SJCRH30 (cell line): ENCODE data around the gene FASLG. TPM values are rescaled to one million over a fixed set of nuclear protein-coding genes. Genes with fewer than 3 reads are reported as not detected.
"Not testable (repeated sequence)": the region's sequence is repeated elsewhere in the genome, so short reads cannot be mapped to it uniquely, and the experiment has no call there.

Source experiments
- DNase-seq, 2 experiments: peaks; one replicate each; pipeline ENCODE4 v3.0.0-alpha.2; 2015 to 2020
- H3K27ac ChIP-seq: fragments of 250-450 bp; sonication (Bioruptor Pico); 2 replicates; pipeline ENCODE4 v1.5.1; 2020; ENCODE audit warnings: mild to moderate bottlenecking, moderate library complexity
- H3K27me3 ChIP-seq: fragments of 250-450 bp; sonication (Bioruptor Pico); 2 replicates; pipeline ENCODE4 v1.5.1; 2020; ENCODE audit warnings: mild to moderate bottlenecking, moderate library complexity
- H3K36me3 ChIP-seq: fragments of 250-450 bp; sonication (Bioruptor Pico); 2 replicates; pipeline ENCODE4 v1.5.1; 2020; ENCODE audit warnings: mild to moderate bottlenecking, moderate library complexity
- H3K4me1 ChIP-seq: fragments of 250-450 bp; sonication (Bioruptor Pico); 2 replicates; pipeline ENCODE4 v1.5.1; 2020; ENCODE audit warnings: mild to moderate bottlenecking, moderate library complexity
- H3K4me3 ChIP-seq: fragments of 250-450 bp; sonication (Bioruptor Pico); 2 replicates; pipeline ENCODE4 v1.5.1; 2020; ENCODE audit warnings: mild to moderate bottlenecking, moderate library complexity
- H3K9me3 ChIP-seq: fragments of 250-450 bp; sonication (Bioruptor Pico); replicated peaks from 2 replicates; pipeline ENCODE4 v1.5.1; 2020; ENCODE audit warnings: mild to moderate bottlenecking, moderate library complexity
- total RNA-seq: library from RNA; depleted of rRNA; stranded (reverse); fragments of >200 nt; shearing (Covaris generic); gene quantifications from 2 replicates; pipeline ENCODE4 v1.2.3, GENCODE V29; 2014

Gene FASLG
- total RNA-seq, 1 experiment from 2014 or later = not detected

- Histone ChIP-seq H3K9me3 (no peaks in the 10 kb centered on the region; the same call in 1 of the 2 replicates), H3K4me3 (no peak overlapping the region), H3K27ac (no peak overlapping the region), H3K36me3 (no peaks in the 10 kb centered on the region), H3K27me3 (no peaks in the 10 kb centered on the region), H3K4me1 (no peaks in the 10 kb centered on the region)
- no peak for DNase-seq
These were observed 23.9 kb downstream of the FASLG start for GRCh38 chr1:172682812-172683211.

GRCh38 chr1:172686143-172686542 lies 27.2 kb downstream of the FASLG start:
- Histone ChIP-seq H3K9me3 (no peaks in the 10 kb centered on the region; the same call in 1 of the 2 replicates), H3K27me3 (no peaks in the 10 kb centered on the region), H3K4me3 (no peak overlapping the region), H3K27ac (no peak overlapping the region), H3K36me3 (no peaks in the 10 kb centered on the region), H3K4me1 (no peaks in the 10 kb centered on the region)
- no peak for DNase-seq

GRCh38 chr1:172688428-172689085 lies 29.7 kb downstream of the FASLG start:
- not testable (repeated sequence) for DNase-seq, H3K27me3 ChIP-seq

GRCh38 chr1:172690925-172691324 lies 32.0 kb downstream of the FASLG start:
- not testable (repeated sequence) for H3K27ac ChIP-seq, H3K27me3 ChIP-seq, H3K9me3 ChIP-seq, H3K4me1 ChIP-seq, H3K4me3 ChIP-seq, H3K36me3 ChIP-seq, DNase-seq

More at GRCh38 chr1:172688428-172689085, 29.7 kb downstream of the FASLG start:
- not testable (repeated sequence) for H3K36me3 ChIP-seq, H3K27ac ChIP-seq, H3K4me3 ChIP-seq, H3K9me3 ChIP-seq, H3K4me1 ChIP-seq

- H3K9me3 ChIP-seq = no peaks in the 10 kb centered on the region
- no peaks in the 10 kb centered on the region for H3K27me3 ChIP-seq
- H3K36me3 ChIP-seq = no peaks in the 10 kb centered on the region
- no peak overlapping the region for H3K4me3 ChIP-seq
- no peak overlapping the region for H3K27ac ChIP-seq
- H3K4me1 ChIP-seq = no peaks in the 10 kb centered on the region
- DNase-seq = no peak
These were observed 38.7 kb downstream of the FASLG start for GRCh38 chr1:172697534-172698002.

DNA sequence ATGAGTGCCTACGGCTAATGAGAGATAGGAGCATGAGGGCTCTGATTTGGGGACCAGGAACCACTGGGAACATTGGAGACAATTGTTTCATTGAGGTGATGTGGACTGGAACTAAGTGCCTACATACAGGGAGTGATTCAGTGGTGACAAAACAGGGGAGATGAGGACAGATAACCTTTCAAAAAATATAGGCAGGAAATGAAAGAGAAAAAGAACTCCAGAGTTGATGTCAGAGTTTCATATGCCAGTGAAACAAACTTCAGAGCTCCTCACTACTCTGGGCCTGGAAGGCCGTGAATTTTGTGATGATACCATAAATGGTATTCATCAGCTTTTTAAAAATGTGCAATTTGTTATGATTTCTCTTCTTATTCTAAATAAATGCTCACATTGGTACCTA lies 39.3 kb downstream of the FASLG start:
- Histone ChIP-seq H3K27ac (no peak overlapping the region), H3K9me3 (no peaks in the 10 kb centered on the region), H3K4me3 (no peak overlapping the region), H3K36me3 (no peaks in the 10 kb centered on the region), H3K27me3 (no peaks in the 10 kb centered on the region), H3K4me1 (no peaks in the 10 kb centered on the region)
- no peak for DNase-seq

GRCh38 chr1:172699111-172699510 lies 40.2 kb downstream of the FASLG start:
- Histone ChIP-seq H3K36me3 (no peaks in the 10 kb centered on the region), H3K4me1 (no peaks in the 10 kb centered on the region), H3K27ac (no peak overlapping the region), H3K27me3 (no peaks in the 10 kb centered on the region), H3K4me3 (no peak overlapping the region), H3K9me3 (no peaks in the 10 kb centered on the region)
- DNase-seq = no peak

- Histone ChIP-seq H3K4me3 (no peak overlapping the region), H3K27ac (no peak overlapping the region), H3K4me1 (no peaks in the 10 kb centered on the region), H3K9me3 (no peaks in the 10 kb centered on the region), H3K27me3 (no peaks in the 10 kb centered on the region), H3K36me3 (no peaks in the 10 kb centered on the region)
- no peak for DNase-seq
These were observed 40.9 kb downstream of the FASLG start for GRCh38 chr1:172699695-172700227.

GRCh38 chr1:172700556-172700955 lies 41.7 kb downstream of the FASLG start:
- Histone ChIP-seq H3K9me3 (no peaks in the 10 kb centered on the region), H3K27ac (no peak overlapping the region), H3K36me3 (no peaks in the 10 kb centered on the region), H3K4me1 (no peaks in the 10 kb centered on the region), H3K4me3 (no peak overlapping the region), H3K27me3 (no peaks in the 10 kb centered on the region)
- DNase-seq = no peak

DNA sequence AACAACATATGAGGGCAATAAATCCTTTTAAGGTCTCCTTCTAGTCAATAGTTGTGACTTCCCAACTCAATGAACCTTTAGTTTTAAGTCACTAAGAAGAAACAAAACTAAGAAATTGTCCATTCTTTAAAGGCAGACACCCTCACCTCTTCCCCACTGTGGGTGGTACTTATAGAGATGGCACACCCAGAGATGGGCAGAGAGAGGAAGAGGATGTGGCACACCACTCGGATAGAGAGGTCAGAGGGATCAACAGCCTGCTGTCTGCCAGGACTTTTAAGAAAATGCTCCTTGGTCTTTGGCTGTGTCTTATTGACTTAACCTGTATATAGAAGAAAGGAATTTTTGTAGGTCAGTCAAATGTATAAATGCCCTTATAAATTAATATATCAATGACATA lies 45.1 kb downstream of the FASLG start:
- Histone ChIP-seq H3K27me3 (no peaks in the 10 kb centered on the region), H3K4me1 (no peaks in the 10 kb centered on the region), H3K9me3 (no peaks in the 10 kb centered on the region), H3K27ac (no peak overlapping the region), H3K4me3 (no peak overlapping the region), H3K36me3 (no peaks in the 10 kb centered on the region)
- DNase-seq = no peak

- Histone ChIP-seq H3K9me3 (no peaks in the 10 kb centered on the region), H3K4me1 (no peaks in the 10 kb centered on the region), H3K36me3 (no peaks in the 10 kb centered on the region), H3K27ac (no peak overlapping the region), H3K4me3 (no peak overlapping the region), H3K27me3 (no peaks in the 10 kb centered on the region)
- no peak for DNase-seq
These were observed 45.7 kb downstream of the FASLG start for GRCh38 chr1:172704420-172705210.

DNA sequence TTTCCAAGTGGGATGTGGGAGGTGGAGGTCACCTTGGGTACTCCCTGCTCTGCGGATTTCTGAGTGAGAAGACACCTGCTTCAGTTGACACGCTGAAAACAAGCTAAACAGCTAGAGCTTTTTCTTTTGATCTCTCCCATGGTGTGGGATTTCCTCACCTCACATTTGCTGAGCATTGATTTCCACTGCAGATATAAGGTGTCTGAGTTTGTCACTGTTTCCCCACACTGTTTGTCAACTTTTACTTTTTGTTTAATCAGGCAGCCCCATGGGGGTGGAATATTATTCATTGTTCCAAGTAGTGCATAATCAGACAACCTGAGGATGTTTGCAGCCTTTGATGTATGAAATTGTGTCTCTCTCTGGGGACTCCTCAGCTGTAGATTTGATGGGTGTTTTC lies 49.5 kb downstream of the FASLG start:
- H3K9me3 ChIP-seq = no peaks in the 10 kb centered on the region
- H3K4me3 ChIP-seq = no peak overlapping the region
- DNase-seq = no peak
- no peaks in the 10 kb centered on the region for H3K36me3 ChIP-seq
- no peak overlapping the region for H3K27ac ChIP-seq
- H3K27me3 ChIP-seq = no peaks in the 10 kb centered on the region
- no peaks in the 10 kb centered on the region for H3K4me1 ChIP-seq

DNA sequence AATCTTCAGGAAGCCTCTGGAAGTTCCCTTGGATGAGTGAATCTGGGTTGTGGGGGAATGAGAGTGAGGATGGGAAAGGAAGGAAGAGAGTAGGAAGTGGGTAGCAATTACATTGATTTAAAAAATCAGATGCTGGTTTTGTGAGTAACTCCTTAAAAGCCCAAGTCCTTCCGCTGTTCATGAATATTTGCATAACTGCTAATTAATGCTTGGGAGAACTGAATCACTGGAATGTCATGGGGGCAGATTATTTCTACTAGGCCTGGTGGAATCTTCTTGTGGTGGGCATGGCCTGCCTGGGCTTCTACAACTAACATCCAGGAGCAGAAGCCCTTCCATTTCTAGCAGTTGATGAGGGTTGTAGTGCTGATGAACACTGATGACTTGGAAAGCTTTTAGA lies 52.7 kb downstream of the FASLG start:
- Histone ChIP-seq H3K4me3 (no peak overlapping the region), H3K9me3 (no peaks in the 10 kb centered on the region), H3K27me3 (no peaks in the 10 kb centered on the region), H3K36me3 (no peaks in the 10 kb centered on the region), H3K27ac (no peak overlapping the region), H3K4me1 (no peaks in the 10 kb centered on the region)
- no peak for DNase-seq

DNA sequence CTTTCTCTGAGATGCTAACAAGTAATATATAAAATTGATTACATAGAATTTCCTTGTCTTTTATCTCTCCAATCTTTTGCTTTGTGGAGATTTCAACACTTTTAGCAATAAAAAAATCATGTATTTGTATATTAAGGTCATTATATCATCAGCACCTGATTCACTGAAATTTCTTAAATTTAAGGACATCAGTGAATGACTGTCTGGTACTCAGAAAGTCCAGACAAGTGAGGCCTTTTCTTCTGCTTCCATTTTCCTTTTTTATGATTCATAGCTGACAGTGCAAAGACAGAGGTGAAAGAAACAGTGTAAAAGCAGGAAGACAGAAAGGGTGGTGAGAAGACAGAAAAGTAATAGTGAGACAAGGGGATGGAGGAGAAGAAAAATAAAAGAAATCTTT lies 54.6 kb downstream of the FASLG start:
- no peaks in the 10 kb centered on the region for H3K27me3 ChIP-seq
- no peak for DNase-seq
- no peaks in the 10 kb centered on the region for H3K9me3 ChIP-seq
- no peaks in the 10 kb centered on the region for H3K4me1 ChIP-seq
- H3K4me3 ChIP-seq = no peak overlapping the region
- H3K36me3 ChIP-seq = no peaks in the 10 kb centered on the region
- no peak overlapping the region for H3K27ac ChIP-seq
